Mucosa of descending colon (tissue), 3 donors: ENCODE data around the gene SLC9C2. TPM values are rescaled to one million over a fixed set of nuclear protein-coding genes. Genes with fewer than 3 reads are reported as not detected.
"Not testable (repeated sequence)": the region's sequence is repeated elsewhere in the genome, so short reads cannot be mapped to it uniquely, and the experiment has no call there.

Experiments used
- ATAC-seq: fragments of 200-7000 bp; cut with Tn5 transposase; one replicate; pipeline ENCODE4 v1.9.1; 2020; ENCODE audit warnings: mild to moderate bottlenecking, moderate library complexity
- DNase-seq, 3 donors: peaks; one replicate each; pipeline ENCODE4 v3.0.0-alpha.2; 2020
- H3K36me3 ChIP-seq: fragments of 200-600 bp; one replicate; pipeline ENCODE4 v1.8.0; 2021; ENCODE audit warnings: low read depth, mild to moderate bottlenecking
- H3K4me1 ChIP-seq: fragments of 200-600 bp; one replicate; pipeline ENCODE4 v1.8.0; 2021; ENCODE audit warnings: low read depth, mild to moderate bottlenecking
- H3K4me3 ChIP-seq: fragments of 200-600 bp; one replicate; pipeline ENCODE4 v1.8.0; 2021; ENCODE audit warnings: mild to moderate bottlenecking
- H3K9me3 ChIP-seq: fragments of 200-600 bp; one replicate; pipeline ENCODE4 v1.8.0; 2021; ENCODE audit warnings: mild to moderate bottlenecking
- intact Hi-C, 2 donors: fragments of 100-400 bp; cut with DNase I in 1 of 2; cut with micrococcal nuclease in 1 of 2; formaldehyde crosslinking; loops; one replicate each; pipeline versions ENCODE4 v1.11.0 to v1.11.1; 2022; cut with DNase I, micrococcal nuclease
- total RNA-seq, 3 donors: library from RNA; stranded (reverse); fragmentation: NEBNext Ultra II Directional in 2 of 3; extraction: Animal tissue kit (Norgen Biotek cat#: 25700) in 2 of 3; gene quantifications; one replicate each; pipeline versions ENCODE4 v1.2.1 to v1.2.4, GENCODE V29; 2021 to 2023
- TF ChIP-seq, protein P1 (sequence below): fragments of 200-600 bp; IDR thresholded peaks from one replicate; pipeline ENCODE4 v1.8.0; 2022; ENCODE audit warnings: antibody characterized with exemption, mild to moderate bottlenecking
- donor health status: DM: no; HTN: no; CAD: no; lungs with moderate emphysema.
- donor health status: DM: no; HTN: no; CAD: no.
- donor health status: DM: no; HTN: yes; CAD: no.

The SLC9C2 gene
- total RNA-seq, 3 donors from 2014 or later: not detected

DNA sequence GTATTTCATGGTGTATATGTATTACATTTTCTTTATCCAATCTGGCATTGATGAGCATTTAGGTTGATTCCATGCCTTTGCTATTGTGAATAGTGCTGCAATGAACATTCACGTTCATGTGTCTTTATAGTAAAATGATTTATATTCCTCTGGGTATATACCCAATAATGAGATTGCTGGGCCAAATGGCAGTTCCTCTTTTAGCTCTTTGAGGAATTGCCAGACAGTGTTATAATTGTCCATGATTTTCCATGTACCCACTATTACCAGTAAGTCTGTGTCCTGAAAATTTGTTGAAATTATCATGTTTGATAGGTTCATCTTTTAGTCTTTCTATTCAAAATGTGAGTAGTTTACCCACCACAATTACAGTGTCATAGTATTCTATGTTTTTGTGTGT, 34.4 kb downstream of the SLC9C2 start:
- Histone ChIP-seq H3K4me1 (no peaks in the 10 kb centered on the region), H3K4me3 (no peak overlapping the region), H3K36me3 (no peaks in the 10 kb centered on the region), H3K9me3 (no peaks in the 10 kb centered on the region)
- TF ChIP-seq, protein P1, sequence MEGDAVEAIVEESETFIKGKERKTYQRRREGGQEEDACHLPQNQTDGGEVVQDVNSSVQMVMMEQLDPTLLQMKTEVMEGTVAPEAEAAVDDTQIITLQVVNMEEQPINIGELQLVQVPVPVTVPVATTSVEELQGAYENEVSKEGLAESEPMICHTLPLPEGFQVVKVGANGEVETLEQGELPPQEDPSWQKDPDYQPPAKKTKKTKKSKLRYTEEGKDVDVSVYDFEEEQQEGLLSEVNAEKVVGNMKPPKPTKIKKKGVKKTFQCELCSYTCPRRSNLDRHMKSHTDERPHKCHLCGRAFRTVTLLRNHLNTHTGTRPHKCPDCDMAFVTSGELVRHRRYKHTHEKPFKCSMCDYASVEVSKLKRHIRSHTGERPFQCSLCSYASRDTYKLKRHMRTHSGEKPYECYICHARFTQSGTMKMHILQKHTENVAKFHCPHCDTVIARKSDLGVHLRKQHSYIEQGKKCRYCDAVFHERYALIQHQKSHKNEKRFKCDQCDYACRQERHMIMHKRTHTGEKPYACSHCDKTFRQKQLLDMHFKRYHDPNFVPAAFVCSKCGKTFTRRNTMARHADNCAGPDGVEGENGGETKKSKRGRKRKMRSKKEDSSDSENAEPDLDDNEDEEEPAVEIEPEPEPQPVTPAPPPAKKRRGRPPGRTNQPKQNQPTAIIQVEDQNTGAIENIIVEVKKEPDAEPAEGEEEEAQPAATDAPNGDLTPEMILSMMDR: no peak
- intact Hi-C loops: no loop called here
- DNase-seq: no peak
- ATAC-seq: no peak

DNA sequence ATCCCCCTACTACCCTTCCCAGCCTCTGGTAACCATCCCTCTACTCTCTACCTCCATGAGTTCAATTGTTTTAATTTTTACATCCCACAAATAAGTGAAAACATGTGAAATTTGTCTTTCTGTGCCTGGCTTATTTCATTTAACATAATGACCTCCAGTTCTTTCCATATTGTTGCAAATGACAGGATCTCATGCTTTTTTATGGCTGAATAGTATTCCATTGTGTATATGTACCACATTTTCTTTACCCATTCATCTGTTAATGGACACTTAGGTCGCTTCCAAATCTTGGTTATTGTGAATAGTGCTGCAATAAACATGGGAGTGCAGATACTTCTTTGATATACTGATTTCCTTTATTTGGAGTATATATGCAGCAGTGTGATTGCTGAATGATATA, 39.0 kb downstream of the SLC9C2 start:
- intact Hi-C loops, H3K4me1 ChIP-seq, H3K36me3 ChIP-seq, H3K9me3 ChIP-seq, DNase-seq, H3K4me3 ChIP-seq, ATAC-seq: not testable (repeated sequence)

DNA sequence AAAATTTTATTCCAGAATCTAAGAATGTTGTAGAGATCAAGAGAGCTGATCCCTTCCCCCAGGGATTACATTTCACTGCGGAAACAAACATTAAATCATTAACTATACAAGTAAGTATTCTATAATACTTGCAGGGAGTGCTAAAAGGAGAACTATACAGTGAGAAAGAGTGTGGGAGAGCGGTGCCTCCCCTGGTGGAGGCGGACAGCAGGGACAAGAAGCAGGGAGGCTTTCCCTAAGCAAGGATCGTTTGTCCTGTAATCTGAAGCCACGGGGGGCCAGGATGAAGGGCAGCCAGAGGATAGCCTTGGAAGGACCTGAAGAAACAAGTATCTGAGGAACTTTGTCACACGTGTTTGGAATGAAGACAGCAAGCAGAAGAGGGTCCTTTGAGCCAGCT, 40.1 kb downstream of the SLC9C2 start:
- Histone ChIP-seq H3K9me3 (no peaks in the 10 kb centered on the region), H3K36me3 (no peaks in the 10 kb centered on the region), H3K4me1 (no peaks in the 10 kb centered on the region), H3K4me3 (no peak overlapping the region)
- TF ChIP-seq, protein P1: no peak
- ATAC-seq (no peak), DNase-seq (no peak)
- intact Hi-C loops: no loop called here

DNA sequence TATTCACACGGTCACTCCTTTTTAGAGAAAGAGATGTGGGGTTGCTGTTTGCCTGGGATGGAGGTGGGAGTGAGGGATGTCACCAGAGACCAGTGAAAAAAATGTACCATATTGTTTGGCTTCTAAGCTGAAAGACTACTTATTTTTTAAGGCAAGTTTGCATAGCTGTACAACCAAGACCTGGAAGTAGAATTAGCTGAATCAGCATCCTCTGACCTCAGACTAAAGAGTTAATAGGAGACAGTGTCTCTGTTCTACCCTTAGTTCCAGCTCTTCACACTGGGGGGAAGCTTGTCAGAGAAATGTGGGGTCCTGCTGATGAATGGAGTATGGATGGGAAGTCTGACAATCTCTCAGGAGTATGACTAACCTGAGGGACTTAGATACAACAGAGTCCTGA, 41.6 kb downstream of the SLC9C2 start:
- Histone ChIP-seq H3K4me3 (no peak overlapping the region), H3K9me3 (no peaks in the 10 kb centered on the region), H3K36me3 (no peaks in the 10 kb centered on the region), H3K4me1 (no peaks in the 10 kb centered on the region)
- TF ChIP-seq, protein P1: no peak
- ATAC-seq (no peak), DNase-seq (no peak)
- intact Hi-C loops: no loop called here

DNA sequence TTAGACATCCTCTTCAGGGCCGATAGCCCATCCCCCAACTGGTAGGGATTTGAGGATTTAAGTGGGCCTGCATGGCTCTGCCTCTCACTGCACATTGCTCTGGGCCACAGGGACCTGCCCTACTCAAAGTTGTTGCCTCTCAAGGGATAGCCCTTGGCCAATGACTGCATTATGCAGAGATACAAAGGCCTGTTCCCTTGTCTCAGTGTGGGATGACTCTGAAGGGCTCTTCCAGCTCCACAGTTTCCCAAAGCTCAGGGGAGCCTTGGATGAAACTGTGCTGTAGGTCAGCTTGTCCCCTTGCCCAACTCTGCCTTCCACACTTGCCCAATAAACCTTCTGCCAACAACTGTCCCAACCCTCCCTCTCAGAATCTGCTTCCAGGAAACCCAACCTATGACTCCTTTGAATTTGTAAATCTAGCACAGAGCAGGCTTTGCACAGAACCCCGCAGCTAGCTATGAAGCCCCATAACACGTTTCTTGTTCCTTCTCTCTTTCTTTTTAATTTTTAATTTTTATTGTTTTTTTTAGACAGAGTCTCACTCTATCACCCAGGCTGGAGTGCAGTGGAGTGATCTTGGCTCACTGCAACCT, 42.5 kb downstream of the SLC9C2 start:
- Histone ChIP-seq H3K4me3 (no peak overlapping the region), H3K36me3 (no peaks in the 10 kb centered on the region), H3K9me3 (no peaks in the 10 kb centered on the region), H3K4me1 (no peaks in the 10 kb centered on the region)
- intact Hi-C loops: no loop called here
- TF ChIP-seq, protein P1: no peak
- DNase-seq (no peak), ATAC-seq (no peak)

DNA sequence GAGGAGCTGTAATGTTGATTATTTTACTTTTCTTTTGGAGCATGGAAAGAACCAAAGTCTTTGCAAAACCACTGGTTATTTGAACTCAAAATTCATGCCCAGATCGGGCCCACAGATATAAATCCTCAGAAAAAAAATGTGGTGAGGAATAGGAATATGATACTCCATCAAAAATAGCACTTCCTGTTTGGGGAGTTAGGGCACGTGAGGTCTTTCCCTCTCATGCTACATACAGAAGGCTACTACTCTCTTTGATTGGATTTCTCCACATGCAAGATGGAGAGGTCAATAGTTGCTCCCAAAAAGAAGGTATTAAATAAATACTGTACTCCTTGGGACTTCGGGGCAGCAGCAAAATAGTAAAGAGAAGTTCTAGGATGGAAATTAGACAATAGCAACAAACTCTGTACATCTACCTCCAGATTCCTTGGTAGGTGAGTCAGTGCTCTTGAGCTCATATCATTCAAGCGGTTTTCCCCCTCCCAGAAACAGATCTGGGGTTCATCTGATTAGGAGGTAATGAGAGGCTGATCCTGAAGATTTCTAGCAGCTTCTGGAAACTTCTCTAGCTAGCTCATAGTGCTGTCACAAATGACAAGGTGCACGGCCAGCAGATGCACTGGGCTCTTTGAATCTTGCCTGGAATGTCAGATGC, 47.1 kb downstream of the SLC9C2 start:
- no peak for ATAC-seq

More for the DNA sequence above, 47.1 kb downstream of the SLC9C2 start:
- intact Hi-C loops: no loop called here
- no peaks in the 10 kb centered on the region for H3K36me3 ChIP-seq
- TF ChIP-seq, protein P1: no peak
- DNase-seq: no peak
- no peak overlapping the region for H3K4me3 ChIP-seq
- H3K4me1 ChIP-seq: no peaks in the 10 kb centered on the region
- no peaks in the 10 kb centered on the region for H3K9me3 ChIP-seq
